Skeletal muscle tissue (tissue), 4 donors: ENCODE measurements around the gene TMEM18. TPM values are rescaled to one million over a fixed set of nuclear protein-coding genes. Genes with fewer than 3 reads are reported as not detected.
"Not testable (repeated sequence)": the region's sequence is repeated elsewhere in the genome, so short reads cannot be mapped to it uniquely, and the experiment has no call there.

Source experiments
- H3K27ac ChIP-seq: one replicate; pipeline ENCODE4 v1.7.0; 2013; ENCODE audit warnings: mild to moderate bottlenecking, low read depth, low read length, inconsistent platforms
- H3K27me3 ChIP-seq, 3 donors: one replicate each; pipeline ENCODE4 v1.7.0; 2013; ENCODE audit warnings: low read length in 3 of 3; ENCODE audit not compliant: control insufficient read depth in 3 of 3, insufficient read depth in 3 of 3
- H3K36me3 ChIP-seq, 3 donors: one replicate each; pipeline ENCODE4 v1.7.0; 2013; ENCODE audit warnings: low read length in 3 of 3; ENCODE audit not compliant: control insufficient read depth in 3 of 3, insufficient read depth in 3 of 3
- H3K4me1 ChIP-seq, 3 donors: one replicate each; pipeline ENCODE4 v1.7.0; 2013; ENCODE audit warnings: low read length in 3 of 3, mild to moderate bottlenecking in 3 of 3; ENCODE audit not compliant: control insufficient read depth in 3 of 3, insufficient read depth in 3 of 3
- H3K4me3 ChIP-seq, 3 donors: one replicate each; pipeline ENCODE4 v1.7.0; 2013; ENCODE audit warnings: low read length in 3 of 3
- H3K9ac ChIP-seq, 3 donors: one replicate each; pipeline ENCODE4 v1.7.0; 2013; ENCODE audit warnings: low read length in 3 of 3, mild to moderate bottlenecking in 3 of 3, moderate library complexity in 2 of 3, low read depth in 1 of 3
- H3K9me3 ChIP-seq, 3 donors: one replicate each; pipeline ENCODE4 v1.7.0; 2013; ENCODE audit warnings: low read length in 3 of 3; ENCODE audit not compliant: control insufficient read depth in 3 of 3
- total RNA-seq: library from RNA; depleted of rRNA; stranded (reverse); fragments of >200 nt; gene quantifications from one replicate; pipeline ENCODE4 v1.2.3, GENCODE V29; 2014
- donor health status: Osteomylitis.

TMEM18 gene
- total RNA-seq, 1 donor from 2014 or later = 20.9 TPM

DNA sequence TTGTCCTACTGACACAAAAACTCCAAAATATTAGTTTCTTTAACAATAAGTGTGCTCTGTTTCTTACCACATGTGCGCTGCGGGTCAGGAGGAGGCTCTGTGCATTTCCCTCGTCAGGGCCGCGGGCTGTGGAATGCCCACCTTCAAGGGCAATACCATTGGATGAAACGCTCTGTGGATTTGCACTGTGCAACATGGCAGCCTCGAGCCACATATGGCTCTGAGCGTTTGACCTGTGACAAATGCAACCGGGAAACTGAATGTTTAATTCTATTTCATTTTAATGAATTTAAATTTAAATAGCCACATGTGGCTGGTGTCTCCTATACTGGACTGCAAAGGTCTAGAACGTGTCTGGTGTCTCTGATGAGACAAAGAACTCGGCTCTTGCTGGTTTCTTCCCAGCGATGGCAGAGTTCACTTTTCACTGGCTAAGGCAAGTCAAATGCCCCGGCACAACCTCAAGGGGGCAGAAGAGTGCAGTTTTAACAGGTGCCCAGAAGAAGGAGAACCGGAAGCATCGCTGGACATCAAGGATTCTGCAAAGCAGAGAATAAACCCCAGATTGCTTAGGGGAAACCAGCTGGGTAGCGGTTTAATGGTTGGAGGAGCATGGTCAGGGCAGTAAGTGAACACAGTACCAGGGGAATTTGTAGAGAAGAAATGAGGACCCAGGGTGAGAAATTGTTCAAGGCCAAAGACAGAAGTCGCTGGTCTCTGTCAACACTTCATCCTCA is 37.0 kb upstream of the TMEM18 start:
- no peaks in the 10 kb centered on the region for H3K36me3 ChIP-seq
- H3K27ac ChIP-seq = no peak overlapping the region
- H3K9me3 ChIP-seq = no peaks in the 10 kb centered on the region
- peaks cover 9 to 18% (median 12%) of the 10 kb centered on the region in 3 donors for H3K27me3 ChIP-seq
- H3K9ac ChIP-seq = no peak overlapping the region
- H3K4me3 ChIP-seq = no peak overlapping the region
- peaks cover 0 to 3% (median 0%) of the 10 kb centered on the region in 3 donors for H3K4me1 ChIP-seq

DNA sequence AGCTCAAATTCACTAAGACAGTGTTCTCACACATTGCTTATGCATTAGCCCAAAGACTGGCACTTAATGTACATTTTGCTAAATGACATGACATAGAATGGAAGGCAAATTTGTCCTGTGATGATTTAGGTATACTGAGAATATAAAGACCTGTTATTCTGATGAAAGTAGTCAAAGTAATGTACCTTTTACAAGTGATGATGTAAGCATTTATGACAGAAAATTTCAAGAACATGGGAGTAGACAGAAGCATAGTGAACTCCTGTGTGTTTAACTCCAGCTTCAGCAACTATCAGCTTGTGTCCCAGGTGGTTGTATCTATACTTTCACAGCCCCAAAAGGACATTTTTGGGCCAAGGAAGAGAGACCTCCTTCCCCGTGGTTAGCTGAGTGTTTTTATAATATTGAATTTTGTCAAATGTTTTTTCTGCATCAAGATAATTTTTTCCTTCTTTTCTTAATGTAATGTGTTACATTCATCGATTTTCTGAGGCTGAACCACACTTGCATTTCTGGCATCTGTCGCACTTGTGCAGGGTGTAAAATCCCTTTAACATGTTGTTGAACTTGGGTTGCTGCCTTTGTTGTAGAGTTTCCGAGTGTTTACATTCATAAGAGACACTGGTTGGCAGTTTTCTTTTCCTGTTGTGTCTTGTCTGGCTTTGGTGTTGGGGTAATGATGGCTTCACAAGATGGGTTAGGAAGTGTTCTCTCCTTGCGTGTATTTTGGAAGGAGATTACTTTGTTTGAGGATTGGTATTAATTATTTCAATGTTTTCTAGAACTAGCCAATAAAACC is 33.9 kb upstream of the TMEM18 start:
- H3K36me3 ChIP-seq = no peaks in the 10 kb centered on the region
- H3K27ac ChIP-seq = no peak overlapping the region
- no peaks in the 10 kb centered on the region for H3K9me3 ChIP-seq
- peaks cover 4 to 12% (median 10%) of the 10 kb centered on the region in 3 donors for H3K27me3 ChIP-seq
- peaks cover 0 to 3% (median 0%) of the 10 kb centered on the region in 3 donors for H3K4me1 ChIP-seq
- H3K4me3 ChIP-seq = no peak overlapping the region
- no peak overlapping the region for H3K9ac ChIP-seq

DNA sequence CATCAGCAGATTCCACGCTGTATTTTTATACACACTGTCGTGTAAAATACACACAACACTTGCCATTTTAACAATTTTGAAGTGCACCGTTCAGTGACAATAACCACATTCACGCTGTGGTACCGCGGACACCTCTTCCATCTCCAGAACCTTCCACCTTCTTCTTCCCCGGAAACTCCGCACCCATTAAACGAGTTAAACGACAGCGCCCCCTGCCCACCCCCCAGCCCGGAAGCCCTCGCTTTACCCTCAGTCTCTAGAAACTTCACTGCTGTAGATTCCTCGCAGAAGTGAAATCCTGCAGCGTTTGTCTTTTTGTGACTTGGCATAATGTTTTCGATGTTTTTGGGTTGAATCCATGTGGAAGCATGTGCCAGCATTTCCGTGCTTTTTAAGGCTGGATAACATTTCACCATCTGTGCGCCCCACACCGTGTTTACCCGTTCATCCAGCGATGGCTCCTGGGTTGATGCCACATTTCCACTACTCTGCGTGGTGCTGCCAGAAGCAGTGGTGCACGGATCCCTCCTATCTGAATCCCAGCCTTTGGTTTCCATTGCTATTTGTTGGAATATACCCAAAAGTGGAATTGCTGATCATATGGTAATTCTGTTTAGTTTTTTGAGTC is 32.0 kb upstream of the TMEM18 start:
- Histone ChIP-seq H3K4me3 (no peak overlapping the region), H3K27ac (no peak overlapping the region), H3K27me3 (peaks cover 0 to 5% (median 2%) of the 10 kb centered on the region in 3 donors), H3K9ac (no peak overlapping the region), H3K36me3 (no peaks in the 10 kb centered on the region), H3K4me1 (peaks cover 0 to 3% (median 0%) of the 10 kb centered on the region in 3 donors), H3K9me3 (no peaks in the 10 kb centered on the region)

DNA sequence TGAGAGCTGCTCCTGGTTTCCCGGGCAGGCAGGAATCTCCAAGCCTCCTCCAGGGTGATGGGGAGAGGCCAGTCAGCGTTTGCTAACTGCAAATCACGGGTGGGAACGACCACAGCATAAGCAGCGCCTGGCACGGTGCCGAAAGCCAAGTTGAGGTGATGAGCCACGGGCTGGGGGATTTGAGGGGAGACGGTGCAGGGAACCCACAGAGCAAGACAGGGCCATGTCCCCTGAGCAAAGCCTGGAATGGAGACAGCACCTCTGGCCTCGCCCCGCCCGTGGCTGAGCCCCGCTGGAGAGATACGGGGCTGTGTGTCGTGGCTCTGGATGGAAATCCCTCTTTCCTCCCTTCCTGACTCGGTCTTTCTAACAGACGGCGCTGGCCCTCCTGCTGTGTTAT is 31.5 kb upstream of the TMEM18 start:
- Histone ChIP-seq H3K27ac (no peak overlapping the region), H3K9me3 (no peaks in the 10 kb centered on the region), H3K4me1 (peaks cover 0 to 3% (median 0%) of the 10 kb centered on the region in 3 donors), H3K27me3 (peaks cover 0 to 5% (median 2%) of the 10 kb centered on the region in 3 donors), H3K4me3 (no peak overlapping the region), H3K9ac (no peak overlapping the region), H3K36me3 (no peaks in the 10 kb centered on the region)

DNA sequence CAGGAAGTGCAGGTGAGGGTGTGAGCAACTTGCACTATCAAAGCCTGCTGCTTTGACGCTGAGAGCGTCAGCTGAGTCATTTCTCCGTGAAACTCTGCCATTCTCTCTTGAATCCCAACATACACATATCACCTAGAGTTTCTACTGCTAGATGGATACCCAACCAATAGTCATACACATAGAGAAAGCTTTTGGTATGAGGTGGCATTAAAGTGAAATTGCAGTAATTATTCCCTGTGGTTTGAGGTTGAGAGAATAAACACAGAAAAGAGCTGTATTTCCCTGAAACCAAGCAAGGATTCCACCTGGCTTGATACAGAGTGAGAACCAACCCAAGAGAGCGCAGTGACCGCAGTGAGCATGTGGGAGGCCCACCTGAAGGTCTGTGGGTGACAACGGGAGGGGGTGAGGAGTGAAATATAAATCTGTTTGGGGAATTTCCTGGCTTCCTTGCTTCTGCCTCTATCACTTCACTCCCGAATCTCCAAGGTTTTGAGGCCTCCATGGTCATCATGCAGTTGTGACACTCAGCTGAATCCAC is 28.8 kb upstream of the TMEM18 start:
- H3K9ac ChIP-seq = no peak overlapping the region
- H3K9me3 ChIP-seq = no peaks in the 10 kb centered on the region

DNA sequence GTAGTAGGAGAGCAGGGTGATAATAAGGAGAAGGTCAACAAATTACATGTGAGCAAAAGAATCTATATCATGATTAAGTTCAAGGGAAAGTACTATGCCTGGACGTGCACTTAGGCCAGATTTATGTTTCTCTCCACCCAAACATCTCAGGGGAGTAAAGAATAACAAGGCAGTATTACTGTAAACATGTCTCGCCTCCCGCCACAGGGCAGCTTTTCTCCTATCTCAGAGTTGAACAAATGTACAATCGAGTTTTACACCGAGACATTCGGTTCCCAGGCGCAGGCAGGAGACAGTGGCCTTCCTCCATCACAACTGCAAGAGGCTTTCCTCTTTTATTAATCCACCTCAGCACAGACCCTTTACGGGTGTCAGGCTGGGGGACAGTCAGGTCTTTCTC is 25.6 kb upstream of the TMEM18 start:
- H3K9ac ChIP-seq = not testable (repeated sequence)

More for the DNA sequence above, 28.8 kb upstream of the TMEM18 start:
- Histone ChIP-seq H3K4me1 (peaks cover 0 to 3% (median 0%) of the 10 kb centered on the region in 3 donors), H3K4me3 (no peak overlapping the region), H3K36me3 (no peaks in the 10 kb centered on the region), H3K27ac (no peak overlapping the region), H3K27me3 (peaks cover 0 to 5% (median 0%) of the 10 kb centered on the region in 3 donors)

DNA sequence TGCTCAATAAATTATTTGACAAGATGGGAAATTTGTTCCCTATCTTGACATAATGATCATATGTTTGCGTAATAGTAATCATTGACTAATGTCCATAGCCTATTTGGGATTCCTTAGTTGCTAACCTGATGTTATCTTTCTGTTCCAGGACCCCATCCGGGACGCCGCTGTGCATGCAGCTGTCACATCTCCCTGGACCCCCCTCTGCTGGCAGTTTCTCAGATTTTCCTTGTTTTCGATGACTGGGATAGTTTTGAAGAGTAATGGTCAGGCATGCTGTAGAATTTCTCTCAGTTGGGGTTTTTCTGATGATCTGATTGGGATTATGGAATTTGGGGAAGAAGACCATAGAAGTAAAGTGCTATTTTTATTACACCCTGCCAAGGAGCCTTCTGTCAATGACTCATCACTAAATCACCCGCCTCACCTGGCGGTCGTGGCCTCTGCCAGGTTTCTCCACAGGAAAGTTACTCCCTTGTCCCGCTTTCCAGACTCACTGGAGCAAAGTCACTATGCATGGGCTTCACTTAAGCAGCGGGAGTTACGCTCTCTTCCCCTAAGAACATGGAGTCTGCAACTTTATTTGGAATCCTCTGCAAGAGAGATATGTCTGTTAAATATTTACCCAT is 19.9 kb upstream of the TMEM18 start:
- Histone ChIP-seq H3K4me3 (no peak overlapping the region), H3K36me3 (no peaks in the 10 kb centered on the region), H3K9ac (no peak overlapping the region), H3K4me1 (peaks cover 0 to 6% (median 3%) of the 10 kb centered on the region in 3 donors), H3K27ac (no peak overlapping the region), H3K9me3 (no peaks in the 10 kb centered on the region), H3K27me3 (no peaks in the 10 kb centered on the region)

More for the DNA sequence above, 25.6 kb upstream of the TMEM18 start:
- H3K9me3 ChIP-seq, H3K4me1 ChIP-seq, H3K36me3 ChIP-seq, H3K27ac ChIP-seq, H3K4me3 ChIP-seq, H3K27me3 ChIP-seq: not testable (repeated sequence)

DNA sequence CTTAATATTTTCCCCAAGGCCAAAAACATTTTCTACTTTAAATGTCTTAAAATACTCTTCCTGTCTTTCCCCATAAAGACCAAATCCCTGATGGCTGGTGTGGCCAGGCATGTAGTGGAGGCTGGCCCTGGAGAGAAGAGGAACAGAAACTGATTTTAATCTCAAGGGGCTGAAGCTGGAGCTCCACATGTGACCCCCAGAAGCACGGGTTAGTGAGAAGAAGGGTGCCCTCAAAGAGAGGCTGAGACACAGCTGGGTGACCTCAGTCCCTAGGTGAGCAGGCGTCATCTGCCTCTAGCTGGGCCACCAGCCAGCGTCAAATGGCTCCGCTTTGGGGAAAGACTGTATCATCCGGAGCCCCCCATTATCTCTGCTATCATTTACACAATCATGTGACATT is 19.3 kb upstream of the TMEM18 start:
- Histone ChIP-seq H3K4me1 (peaks cover 0 to 6% (median 3%) of the 10 kb centered on the region in 3 donors), H3K36me3 (no peaks in the 10 kb centered on the region), H3K9ac (no peak overlapping the region), H3K9me3 (no peaks in the 10 kb centered on the region), H3K27ac (no peak overlapping the region), H3K27me3 (no peaks in the 10 kb centered on the region), H3K4me3 (no peak overlapping the region)

DNA sequence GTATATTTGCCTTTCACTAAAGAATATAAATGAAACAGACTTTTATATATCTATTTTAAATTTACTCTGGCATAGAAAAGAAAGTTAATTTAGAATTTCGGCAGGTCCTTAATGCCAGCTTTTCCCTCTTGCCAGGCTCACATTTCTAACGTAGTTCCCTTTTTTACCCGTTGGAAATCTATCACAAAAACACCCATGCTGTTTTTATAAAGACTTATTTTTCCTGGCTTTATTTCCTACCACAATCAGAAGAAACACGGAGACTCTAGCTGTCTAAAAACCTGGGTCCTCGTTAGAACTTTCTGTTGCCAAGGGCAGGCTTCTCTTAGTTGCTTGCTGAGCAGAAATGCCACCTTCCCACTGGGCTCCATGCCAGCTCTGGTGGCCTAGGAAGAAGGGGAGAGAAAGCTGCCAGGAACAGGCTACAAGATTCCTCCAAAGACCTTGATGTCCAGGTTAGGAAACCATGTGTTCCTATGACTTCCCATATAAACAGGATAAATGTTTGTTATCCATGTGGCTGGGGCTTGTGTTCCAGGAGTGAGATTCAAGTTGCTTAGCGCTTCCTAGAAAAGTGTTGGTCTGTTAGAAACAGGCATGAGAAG is 17.8 kb upstream of the TMEM18 start:
- no peak overlapping the region for H3K27ac ChIP-seq
- no peaks in the 10 kb centered on the region for H3K9me3 ChIP-seq
- peaks cover 0 to 2% (median 2%) of the 10 kb centered on the region in 3 donors for H3K27me3 ChIP-seq
- H3K36me3 ChIP-seq = no peaks in the 10 kb centered on the region
- no peak overlapping the region for H3K4me3 ChIP-seq
- H3K4me1 ChIP-seq = peaks cover 0 to 6% (median 3%) of the 10 kb centered on the region in 3 donors
- no peak overlapping the region for H3K9ac ChIP-seq
